GM12864 (cell line): ENCODE measurements around the gene ZFAND6.
"Not testable (repeated sequence)": the region's sequence is repeated elsewhere in the genome, so short reads cannot be mapped to it uniquely, and the experiment has no call there.

Experiments
- DNase-seq: peaks from one replicate; pipeline ENCODE4 v3.0.0-alpha.2; 2011; ENCODE audit warnings: low read depth
- H3K4me3 ChIP-seq: 2 replicates; pipeline ENCODE4 v1.5.1; 2011; ENCODE audit warnings: mild to moderate bottlenecking, low read depth, low read length, control low read depth
- TF ChIP-seq, protein P1 (sequence below): IDR thresholded peaks from 2 replicates; pipeline ENCODE4 v1.5.1; 2011; ENCODE audit warnings: low read depth, mild to moderate bottlenecking, moderate library complexity, low read length, control low read depth, inconsistent platforms; ENCODE audit errors: missing control alignments

The ZFAND6 gene

DNA sequence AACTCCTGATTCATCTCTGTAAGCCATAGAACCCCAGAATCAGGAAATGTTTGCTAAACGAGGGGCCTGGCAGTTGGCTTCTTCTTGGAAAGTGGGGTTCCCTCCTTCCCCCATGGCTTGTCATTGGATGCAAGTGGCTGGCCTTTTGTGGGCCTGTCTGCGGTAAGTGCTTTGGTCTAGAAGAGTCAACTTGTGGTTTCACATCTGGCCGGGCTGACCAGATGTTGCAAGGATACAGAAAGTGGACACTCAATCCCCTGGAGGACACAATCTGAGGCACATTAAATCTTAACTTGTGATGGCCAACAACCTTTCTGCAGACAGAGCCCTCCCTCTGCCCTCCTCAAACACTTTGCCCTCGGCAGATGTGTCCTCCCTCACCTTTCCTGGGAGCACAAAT is 94.4 kb downstream of the ZFAND6 start:
- no peak for DNase-seq
- peak overlapping the region; percentile 83 for H3K4me3 ChIP-seq

DNA sequence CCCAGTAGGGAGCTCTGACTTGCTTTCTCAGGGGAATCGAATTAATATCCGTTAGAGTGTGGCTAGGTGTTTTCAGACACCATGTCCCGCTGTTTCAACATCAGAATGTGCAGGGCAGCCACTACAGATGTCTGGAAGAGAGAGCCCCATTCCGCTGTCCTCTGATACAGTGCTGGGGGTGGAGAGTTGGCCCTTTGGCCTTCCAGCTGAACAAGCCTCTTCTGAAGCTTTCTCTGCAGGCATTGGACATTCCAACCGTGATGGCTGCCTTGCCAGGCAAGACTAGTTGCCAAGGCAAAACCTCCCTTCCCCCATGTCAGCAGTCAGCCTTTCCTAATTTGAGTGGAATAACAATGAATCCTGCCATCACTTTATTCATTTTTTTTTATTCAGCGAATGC is 94.9 kb downstream of the ZFAND6 start:
- TF ChIP-seq, protein P1, sequence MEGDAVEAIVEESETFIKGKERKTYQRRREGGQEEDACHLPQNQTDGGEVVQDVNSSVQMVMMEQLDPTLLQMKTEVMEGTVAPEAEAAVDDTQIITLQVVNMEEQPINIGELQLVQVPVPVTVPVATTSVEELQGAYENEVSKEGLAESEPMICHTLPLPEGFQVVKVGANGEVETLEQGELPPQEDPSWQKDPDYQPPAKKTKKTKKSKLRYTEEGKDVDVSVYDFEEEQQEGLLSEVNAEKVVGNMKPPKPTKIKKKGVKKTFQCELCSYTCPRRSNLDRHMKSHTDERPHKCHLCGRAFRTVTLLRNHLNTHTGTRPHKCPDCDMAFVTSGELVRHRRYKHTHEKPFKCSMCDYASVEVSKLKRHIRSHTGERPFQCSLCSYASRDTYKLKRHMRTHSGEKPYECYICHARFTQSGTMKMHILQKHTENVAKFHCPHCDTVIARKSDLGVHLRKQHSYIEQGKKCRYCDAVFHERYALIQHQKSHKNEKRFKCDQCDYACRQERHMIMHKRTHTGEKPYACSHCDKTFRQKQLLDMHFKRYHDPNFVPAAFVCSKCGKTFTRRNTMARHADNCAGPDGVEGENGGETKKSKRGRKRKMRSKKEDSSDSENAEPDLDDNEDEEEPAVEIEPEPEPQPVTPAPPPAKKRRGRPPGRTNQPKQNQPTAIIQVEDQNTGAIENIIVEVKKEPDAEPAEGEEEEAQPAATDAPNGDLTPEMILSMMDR, result no peak
- no peak overlapping the region for H3K4me3 ChIP-seq
- DNase-seq, result no peak

More for the DNA sequence above, 94.4 kb downstream of the ZFAND6 start:
- TF ChIP-seq, protein P1, result no peak

DNA sequence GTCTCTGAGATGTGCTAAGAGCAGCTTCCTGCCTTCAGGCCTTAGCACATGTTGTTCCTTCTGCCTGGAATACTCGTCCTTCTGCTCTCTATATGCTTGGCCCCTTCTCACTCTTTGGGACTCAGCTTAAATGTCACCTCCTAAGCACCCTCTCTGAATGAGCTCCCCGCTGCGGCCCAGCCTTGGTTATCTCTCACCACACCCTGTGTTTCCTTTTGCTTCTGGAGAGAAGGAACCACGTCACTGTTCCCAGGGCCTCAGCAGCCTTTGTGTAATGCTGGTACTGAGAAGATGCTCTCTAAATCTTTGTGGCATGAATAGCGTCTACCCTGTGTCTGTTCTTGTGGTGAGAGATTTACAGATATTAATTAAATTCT is 95.5 kb downstream of the ZFAND6 start:
- TF ChIP-seq, protein P1, result no peak
- no peak for DNase-seq
- H3K4me3 ChIP-seq, result no peak overlapping the region

DNA sequence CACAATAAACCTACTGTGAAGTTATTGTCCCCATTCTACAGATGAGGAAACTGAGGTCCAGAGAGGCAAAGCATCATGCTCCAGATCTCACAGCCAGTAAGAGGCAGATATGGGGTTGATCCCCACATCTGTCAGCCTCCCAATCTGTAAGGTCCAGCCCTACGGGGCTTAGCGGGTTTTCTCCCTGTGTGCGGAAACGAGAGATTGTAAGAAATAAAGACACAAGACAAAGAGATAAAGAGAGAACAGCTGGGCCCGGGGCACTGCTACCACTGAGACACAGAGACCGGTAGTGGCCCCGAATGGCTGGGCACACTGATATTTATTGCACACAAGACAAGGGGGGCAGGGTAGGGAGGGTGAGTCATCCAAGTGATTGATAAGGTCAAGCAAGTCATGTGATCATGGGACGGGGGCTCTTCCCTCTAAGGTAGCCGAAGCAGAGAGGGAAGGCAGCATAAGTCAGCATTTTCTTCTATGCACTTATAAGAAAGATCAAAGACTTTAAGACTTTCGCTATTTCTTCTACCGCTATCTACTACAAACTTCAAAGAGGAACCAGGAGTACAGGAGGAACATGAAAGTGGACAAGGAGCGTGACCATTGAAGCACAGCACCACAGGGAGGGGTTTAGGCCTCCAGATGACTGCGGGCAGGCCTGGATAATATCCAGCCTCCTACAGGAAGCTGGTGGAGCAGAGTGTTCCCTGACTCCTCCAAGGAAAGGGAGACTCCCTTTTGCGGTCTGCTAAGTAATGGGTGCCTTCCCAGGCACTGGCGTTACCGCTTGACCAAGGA is 96.1 kb downstream of the ZFAND6 start:
- not testable (repeated sequence) for DNase-seq, H3K4me3 ChIP-seq

DNA sequence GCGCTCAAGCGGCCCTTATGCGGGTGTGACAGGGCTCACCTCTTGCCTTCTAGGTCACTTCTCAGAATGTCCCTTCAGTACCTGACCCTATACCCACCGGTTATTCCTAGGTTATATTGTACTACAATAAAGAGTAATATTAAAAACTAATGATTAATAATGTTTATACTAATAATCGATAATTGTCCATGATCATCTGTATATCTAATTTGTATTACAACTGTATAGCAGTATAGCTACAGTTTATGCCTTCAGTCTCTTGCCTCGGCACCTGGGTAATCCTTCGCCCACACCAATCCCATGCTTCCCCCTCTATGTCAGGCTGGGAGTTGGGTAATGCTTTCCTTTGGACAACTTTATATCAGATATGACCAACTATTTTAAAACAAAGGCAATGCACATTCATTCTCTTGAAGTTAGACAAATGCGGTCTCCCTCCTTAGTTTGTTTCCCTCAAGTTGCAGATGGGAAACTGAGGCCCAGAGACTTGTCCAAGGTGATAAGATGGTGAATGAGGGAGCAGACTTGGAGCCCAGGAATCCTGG is 96.8 kb downstream of the ZFAND6 start:
- TF ChIP-seq, protein P1, result no peak
- H3K4me3 ChIP-seq, result no peak overlapping the region
- DNase-seq, result no peak

DNA sequence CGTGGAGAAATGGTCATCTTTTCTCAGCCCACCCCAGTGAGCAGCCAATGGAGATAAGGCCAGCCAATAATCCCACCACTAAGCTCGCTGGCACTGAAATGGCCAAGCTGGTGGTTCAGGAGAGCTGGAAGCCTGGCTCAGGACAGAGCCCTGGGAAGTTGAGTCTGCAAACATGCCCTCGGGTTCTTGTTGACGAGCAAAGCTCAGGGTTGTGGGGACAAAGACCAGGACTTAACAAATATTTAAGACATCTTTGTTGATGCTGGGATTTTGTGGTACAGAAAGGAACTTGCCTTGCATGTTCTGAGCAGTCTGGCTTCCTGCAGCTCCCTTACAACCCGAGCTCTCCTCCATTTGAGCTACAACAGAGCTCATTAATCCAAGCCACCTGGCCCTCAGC is 97.7 kb downstream of the ZFAND6 start:
- H3K4me3 ChIP-seq, result no peak overlapping the region
- TF ChIP-seq, protein P1, result no peak

DNA sequence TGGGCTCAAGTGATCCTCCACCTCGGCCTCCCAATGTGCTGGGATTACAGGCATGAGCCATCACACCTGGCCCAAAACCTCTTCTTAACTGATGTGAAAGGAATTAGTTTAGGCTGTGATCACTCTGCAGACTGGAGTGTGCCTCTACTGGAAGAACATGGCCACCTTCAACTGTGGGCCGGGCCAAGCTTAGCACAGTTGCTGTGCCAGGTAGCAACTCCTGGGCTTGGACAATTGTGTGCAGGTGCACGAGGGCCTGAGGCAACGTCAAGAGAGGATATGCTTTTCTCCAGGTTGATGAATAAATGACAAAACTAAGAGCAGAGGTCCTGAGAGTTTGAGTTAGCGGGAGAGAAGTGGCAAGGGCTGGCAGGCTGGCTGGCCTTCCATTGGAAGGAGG is 99.8 kb downstream of the ZFAND6 start:
- no peak for DNase-seq
- TF ChIP-seq, protein P1, result no peak
- H3K4me3 ChIP-seq, result no peak overlapping the region

More for the DNA sequence above, 97.7 kb downstream of the ZFAND6 start:
- no peak for DNase-seq
